Activated naive CD8-positive, alpha-beta T cell treated with anti-CD3 and anti-CD28 coated beads, Interleukin-2, amount 50 U/mL, for 24 hours (primary cell): Measurements from ENCODE around the gene MPDU1.

ENCODE experiments used
- ATAC-seq: fragments of 150-1000 bp; cut with Tn5 transposase; one replicate; pipeline ENCODE4 v1.10.0; 2021
- DNase-seq: peaks from one replicate; pipeline ENCODE4 v3.0.0; 2021
- H3K27ac Mint-ChIP-seq: one replicate; pipeline ENCODE4 v1.8.0; 2021; ENCODE audit warnings: mild to moderate bottlenecking, mixed read lengths
- H3K27me3 Mint-ChIP-seq: one replicate; pipeline ENCODE4 v1.8.0; 2021; ENCODE audit warnings: mixed read lengths
- H3K36me3 Mint-ChIP-seq: one replicate; pipeline ENCODE4 v1.8.0; 2021; ENCODE audit warnings: low read depth, mixed read lengths
- H3K4me1 Mint-ChIP-seq: one replicate; pipeline ENCODE4 v1.8.0; 2021; ENCODE audit warnings: mixed read lengths
- H3K4me3 Mint-ChIP-seq: one replicate; pipeline ENCODE4 v1.8.0; 2021; ENCODE audit warnings: mild to moderate bottlenecking, moderate library complexity, mixed read lengths
- H3K9me3 Mint-ChIP-seq: one replicate; pipeline ENCODE4 v1.8.0; 2021; ENCODE audit warnings: mixed read lengths

The MPDU1 gene

DNA sequence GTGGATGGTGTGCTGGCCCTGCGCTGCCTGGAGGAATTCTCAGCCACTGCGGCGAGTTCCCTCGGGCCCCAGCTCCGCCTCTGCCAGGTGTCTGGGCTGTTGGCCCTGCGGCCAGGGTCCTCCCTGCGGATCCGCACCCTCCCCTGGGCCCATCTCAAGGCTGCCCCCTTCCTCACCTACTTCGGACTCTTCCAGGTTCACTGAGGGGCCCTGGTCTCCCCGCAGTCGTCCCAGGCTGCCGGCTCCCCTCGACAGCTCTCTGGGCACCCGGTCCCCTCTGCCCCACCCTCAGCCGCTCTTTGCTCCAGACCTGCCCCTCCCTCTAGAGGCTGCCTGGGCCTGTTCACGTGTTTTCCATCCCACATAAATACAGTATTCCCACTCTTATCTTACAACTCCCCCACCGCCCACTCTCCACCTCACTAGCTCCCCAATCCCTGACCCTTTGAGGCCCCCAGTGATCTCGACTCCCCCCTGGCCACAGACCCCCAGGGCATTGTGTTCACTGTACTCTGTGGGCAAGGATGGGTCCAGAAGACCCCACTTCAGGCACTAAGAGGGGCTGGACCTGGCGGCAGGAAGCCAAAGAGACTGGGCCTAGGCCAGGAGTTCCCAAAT is 26.4 kb upstream of the MPDU1 start:
- Mint-ChIP-seq H3K4me3 (no peak overlapping the region), H3K9me3 (no peaks in the 10 kb centered on the region), H3K27ac (peak overlapping the region; percentile 74), H3K27me3 (no peaks in the 10 kb centered on the region), H3K4me1 (peaks cover 70% of the 10 kb centered on the region), H3K36me3 (no peaks in the 10 kb centered on the region)
- no peak for DNase-seq
- no peak for ATAC-seq

DNA sequence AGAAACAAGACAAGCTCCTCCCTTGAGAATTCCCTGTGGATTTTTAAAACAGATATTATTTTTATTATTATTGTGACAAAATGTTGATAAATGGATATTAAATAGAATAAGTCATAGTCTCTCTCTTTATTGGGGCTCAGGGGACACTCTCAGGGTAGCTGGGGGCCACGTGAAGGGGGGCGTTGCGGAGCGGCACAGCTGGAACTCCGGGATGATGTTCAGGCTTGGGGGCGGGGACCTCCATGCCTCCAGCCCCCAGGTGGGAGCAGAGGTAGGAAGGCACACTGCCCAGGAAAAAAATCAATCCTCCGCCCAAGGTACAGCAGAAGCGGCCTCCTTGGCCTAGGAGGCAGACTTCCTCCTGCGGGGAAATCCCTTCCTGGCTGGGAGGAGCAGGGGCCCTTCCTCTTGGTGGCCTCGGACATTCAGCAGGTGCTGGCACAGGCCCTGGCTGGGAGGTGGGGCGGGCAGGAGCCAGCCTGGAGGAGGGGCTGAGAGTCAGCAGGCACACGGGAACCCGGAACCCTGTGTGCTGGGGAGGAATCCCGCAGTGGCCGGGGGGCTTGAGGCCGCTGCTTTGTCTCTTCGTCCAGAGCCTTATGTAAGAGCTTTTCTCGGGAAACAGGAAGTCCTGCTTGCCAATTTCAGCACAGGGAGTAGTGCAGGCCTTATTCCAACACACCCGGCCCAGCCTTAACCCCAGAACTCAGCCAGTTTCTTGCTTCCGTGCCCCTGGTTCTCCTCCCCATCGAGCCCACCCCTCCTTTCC is 25.7 kb upstream of the MPDU1 start:
- no peaks in the 10 kb centered on the region for H3K27me3 Mint-ChIP-seq
- H3K27ac Mint-ChIP-seq, result peak overlapping the region; percentile 78
- no peaks in the 10 kb centered on the region for H3K9me3 Mint-ChIP-seq
- H3K36me3 Mint-ChIP-seq, result peaks cover 7% of the 10 kb centered on the region
- peaks cover 69% of the 10 kb centered on the region for H3K4me1 Mint-ChIP-seq
- H3K4me3 Mint-ChIP-seq, result peak overlapping the region; percentile 95
- DNase-seq (peak; percentile 60), ATAC-seq (peak; percentile 20)

DNA sequence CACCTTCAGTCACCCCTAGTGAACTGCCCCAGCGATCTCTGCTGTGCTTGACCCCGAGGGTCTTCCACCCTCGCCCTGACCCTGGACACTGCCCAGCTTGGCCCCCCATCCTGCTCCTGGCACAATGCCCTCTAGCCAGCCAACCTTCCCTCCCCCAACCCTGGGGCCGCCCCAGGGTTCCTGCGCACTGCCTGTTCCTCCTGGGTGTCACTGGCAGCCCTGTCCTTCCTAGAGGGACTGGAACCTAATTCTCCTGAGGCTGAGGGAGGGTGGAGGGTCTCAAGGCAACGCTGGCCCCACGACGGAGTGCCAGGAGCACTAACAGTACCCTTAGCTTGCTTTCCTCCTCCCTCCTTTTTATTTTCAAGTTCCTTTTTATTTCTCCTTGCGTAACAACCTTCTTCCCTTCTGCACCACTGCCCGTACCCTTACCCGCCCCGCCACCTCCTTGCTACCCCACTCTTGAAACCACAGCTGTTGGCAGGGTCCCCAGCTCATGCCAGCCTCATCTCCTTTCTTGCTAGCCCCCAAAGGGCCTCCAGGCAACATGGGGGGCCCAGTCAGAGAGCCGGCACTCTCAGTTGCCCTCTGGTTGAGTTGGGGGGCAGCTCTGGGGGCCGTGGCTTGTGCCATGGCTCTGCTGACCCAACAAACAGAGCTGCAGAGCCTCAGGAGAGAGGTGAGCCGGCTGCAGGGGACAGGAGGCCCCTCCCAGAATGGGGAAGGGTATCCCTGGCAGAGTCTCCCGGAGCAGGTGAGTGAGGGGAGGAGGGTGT is 24.9 kb upstream of the MPDU1 start, which contains the start of gene TNFSF13:
TNFSF13 (plus strand) TSS at position 207 of the 776 bp plus-strand sequence; CDS start at position 497, 290 bp downstream.
- H3K36me3 Mint-ChIP-seq, result peaks cover 8% of the 10 kb centered on the region
- ATAC-seq, result no peak
- no peak for DNase-seq
- H3K27ac Mint-ChIP-seq, result peak within 1 kb of the TSS; percentile 78
- no peaks in the 10 kb centered on the region for H3K9me3 Mint-ChIP-seq
- H3K4me1 Mint-ChIP-seq, result peaks cover 64% of the 10 kb centered on the region
- H3K4me3 Mint-ChIP-seq, result peak within 1 kb of the TSS; percentile 95
- no peaks in the 10 kb centered on the region for H3K27me3 Mint-ChIP-seq

DNA sequence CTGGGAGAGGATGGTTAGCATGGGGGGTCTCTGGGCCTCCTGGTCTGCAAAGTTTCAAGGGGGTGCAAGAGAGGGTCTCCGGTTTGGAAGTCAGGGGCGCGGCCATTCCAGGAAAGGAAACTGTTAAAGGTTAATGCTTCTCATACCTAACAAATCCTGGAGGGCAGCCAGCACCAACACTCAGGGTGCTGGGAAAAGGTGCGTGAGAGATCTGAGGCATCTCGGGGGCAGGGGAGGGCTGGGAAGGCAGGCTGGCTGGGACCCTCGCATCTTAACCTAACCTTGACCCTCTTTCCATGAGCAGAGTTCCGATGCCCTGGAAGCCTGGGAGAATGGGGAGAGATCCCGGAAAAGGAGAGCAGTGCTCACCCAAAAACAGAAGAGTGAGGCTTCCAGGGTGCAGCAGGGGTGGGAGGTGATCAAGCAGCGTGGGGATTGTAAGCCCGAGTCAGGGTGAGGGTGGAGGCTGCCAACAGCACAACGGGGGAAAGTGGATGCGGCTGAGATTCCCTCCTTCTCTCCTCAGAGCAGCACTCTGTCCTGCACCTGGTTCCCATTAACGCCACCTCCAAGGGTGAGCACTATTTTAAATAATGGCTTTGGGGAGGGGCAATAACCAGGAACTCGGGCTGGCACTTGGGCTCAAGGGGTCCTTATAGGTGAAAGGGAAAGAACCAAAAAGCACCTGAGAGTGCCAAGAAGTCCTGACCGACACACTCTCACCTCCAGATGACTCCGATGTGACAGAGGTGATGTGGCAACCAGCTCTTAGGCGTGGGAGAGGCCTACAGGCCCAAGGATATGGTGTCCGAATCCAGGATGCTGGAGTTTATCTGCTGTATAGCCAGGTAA is 24.1 kb upstream of the MPDU1 start:
- DNase-seq, result no peak
- no peak for ATAC-seq
- Mint-ChIP-seq H3K4me3 (peak overlapping the region; percentile 95), H3K4me1 (peaks cover 69% of the 10 kb centered on the region), H3K27ac (no peak overlapping the region), H3K9me3 (no peaks in the 10 kb centered on the region), H3K36me3 (peaks cover 13% of the 10 kb centered on the region), H3K27me3 (no peaks in the 10 kb centered on the region)

DNA sequence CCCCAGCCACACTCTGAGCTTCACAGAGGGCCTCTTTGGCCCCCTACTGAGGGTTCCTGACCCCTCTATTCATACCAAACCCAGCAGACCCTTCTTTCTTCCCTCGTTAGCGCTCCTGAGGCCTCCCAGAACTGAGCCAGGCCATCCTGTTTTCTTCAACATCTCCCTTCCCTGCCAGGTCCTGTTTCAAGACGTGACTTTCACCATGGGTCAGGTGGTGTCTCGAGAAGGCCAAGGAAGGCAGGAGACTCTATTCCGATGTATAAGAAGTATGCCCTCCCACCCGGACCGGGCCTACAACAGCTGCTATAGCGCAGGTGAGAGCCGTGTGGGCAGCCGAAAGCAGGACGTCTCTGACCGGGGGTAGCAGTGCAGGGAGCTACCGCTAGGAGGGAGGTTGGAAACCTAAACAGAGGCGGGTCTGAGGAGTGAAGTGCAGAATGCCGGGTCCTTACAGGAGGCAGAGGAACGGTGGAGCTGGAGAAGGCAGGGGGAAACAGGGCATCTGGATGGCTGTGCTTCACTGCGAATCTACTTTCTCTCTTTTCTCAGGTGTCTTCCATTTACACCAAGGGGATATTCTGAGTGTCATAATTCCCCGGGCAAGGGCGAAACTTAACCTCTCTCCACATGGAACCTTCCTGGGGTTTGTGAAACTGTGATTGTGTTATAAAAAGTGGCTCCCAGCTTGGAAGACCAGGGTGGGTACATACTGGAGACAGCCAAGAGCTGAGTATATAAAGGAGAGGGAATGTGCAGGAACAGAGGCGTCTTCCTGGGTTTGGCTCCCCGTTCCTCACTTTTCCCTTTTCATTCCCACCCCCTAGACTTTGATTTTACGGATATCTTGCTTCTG is 23.3 kb upstream of the MPDU1 start:
- H3K9me3 Mint-ChIP-seq, result no peaks in the 10 kb centered on the region
- H3K4me1 Mint-ChIP-seq, result peaks cover 60% of the 10 kb centered on the region
- H3K27ac Mint-ChIP-seq, result peak overlapping the region; percentile 96
- DNase-seq (peak; percentile 76), ATAC-seq (peak; percentile 50)
- H3K4me3 Mint-ChIP-seq, result peak overlapping the region; percentile 95
- no peaks in the 10 kb centered on the region for H3K27me3 Mint-ChIP-seq
- H3K36me3 Mint-ChIP-seq, result peaks cover 19% of the 10 kb centered on the region

DNA sequence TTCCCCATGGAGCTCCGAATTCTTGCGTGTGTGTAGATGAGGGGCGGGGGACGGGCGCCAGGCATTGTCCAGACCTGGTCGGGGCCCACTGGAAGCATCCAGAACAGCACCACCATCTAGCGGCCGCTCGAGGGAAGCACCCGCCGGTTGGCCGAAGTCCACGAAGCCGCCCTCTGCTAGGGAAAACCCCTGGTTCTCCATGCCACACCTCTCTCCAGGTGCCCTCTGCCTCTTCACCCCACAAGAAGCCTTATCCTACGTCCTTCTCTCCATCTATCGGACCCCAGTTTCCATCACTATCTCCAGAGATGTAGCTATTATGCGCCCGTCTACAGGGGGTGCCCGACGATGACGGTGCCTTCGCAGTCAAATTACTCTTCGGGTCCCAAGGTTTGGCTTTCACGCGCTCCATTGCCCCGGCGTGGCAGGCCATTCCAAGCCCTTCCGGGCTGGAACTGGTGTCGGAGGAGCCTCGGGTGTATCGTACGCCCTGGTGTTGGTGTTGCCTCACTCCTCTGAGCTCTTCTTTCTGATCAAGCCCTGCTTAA is 22.6 kb upstream of the MPDU1 start:
- peaks cover 57% of the 10 kb centered on the region for H3K4me1 Mint-ChIP-seq
- no peaks in the 10 kb centered on the region for H3K27me3 Mint-ChIP-seq
- ATAC-seq, result peak; percentile 78
- H3K27ac Mint-ChIP-seq, result peak overlapping the region; percentile 96
- DNase-seq, result peak; percentile 90
- H3K9me3 Mint-ChIP-seq, result no peaks in the 10 kb centered on the region
- peaks cover 25% of the 10 kb centered on the region for H3K36me3 Mint-ChIP-seq
- peak overlapping the region; percentile 95 for H3K4me3 Mint-ChIP-seq

DNA sequence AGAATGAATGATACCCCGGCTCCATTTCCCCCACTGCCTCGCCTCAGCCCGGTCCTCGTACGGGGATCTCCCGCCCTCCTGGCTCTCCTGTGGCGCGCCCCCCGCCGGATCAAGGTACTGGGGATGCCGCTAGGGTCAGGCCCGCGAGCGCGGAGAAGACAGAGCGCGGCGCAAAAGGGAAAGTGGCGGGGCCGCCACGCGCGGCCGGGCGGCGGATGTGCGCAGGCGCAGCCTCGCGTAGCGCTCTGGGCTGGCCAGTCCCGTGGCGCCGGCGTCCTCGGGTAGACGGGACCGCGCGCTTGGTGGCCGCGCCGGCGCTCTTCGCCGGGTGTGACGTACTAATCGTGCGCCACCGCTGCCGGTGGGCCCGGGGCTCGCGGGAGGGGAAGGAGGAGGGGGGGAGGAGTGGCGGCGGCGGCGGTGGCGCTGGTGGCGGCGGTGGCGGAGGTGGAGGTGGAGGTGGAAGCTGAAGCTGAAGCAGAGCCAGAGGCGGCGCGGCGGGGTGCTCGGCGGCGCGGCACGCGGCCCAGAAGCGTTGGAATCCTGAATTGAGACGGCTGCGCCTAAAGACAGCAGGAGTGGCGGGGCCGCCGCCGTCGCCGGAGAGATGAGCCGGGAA is 22.0 kb upstream of the MPDU1 start, which contains the start of gene SENP3:
SENP3 (plus strand) TSS at position 331 of the 619 bp plus-strand sequence. CDS start 1,158 bp downstream, outside the sequence.
- Mint-ChIP-seq H3K27ac (peak within 1 kb of the TSS; percentile 96), H3K36me3 (peaks cover 27% of the 10 kb centered on the region), H3K4me1 (peaks cover 53% of the 10 kb centered on the region), H3K4me3 (peak within 1 kb of the TSS; percentile 95), H3K27me3 (no peaks in the 10 kb centered on the region), H3K9me3 (no peaks in the 10 kb centered on the region)
- DNase-seq (peak; percentile 95), ATAC-seq (peak; percentile 74)

DNA sequence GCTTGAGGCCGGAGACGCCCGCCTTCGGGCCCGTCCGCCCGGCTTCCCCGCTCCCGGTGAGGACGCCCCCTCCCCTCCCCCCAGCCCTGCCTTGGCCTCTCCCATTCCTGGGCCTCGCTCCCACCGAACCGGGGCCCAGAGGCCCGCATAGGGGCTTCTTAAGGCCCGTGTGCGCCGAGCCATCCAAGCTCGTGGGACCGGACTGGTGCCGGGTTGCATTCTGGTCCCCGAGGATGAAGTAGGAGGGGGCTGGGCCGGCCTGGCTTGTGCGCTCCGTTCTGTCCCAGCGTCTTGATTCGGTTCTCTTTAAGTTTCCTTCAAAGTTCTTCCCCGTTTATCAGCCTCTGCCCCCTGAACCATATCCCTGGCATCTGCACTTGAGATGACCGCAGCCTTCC is 21.4 kb upstream of the MPDU1 start:
- H3K27me3 Mint-ChIP-seq, result no peaks in the 10 kb centered on the region
- peaks cover 55% of the 10 kb centered on the region for H3K4me1 Mint-ChIP-seq
- peaks cover 31% of the 10 kb centered on the region for H3K36me3 Mint-ChIP-seq
- peak overlapping the region; percentile 96 for H3K27ac Mint-ChIP-seq
- DNase-seq (no peak), ATAC-seq (no peak)
- no peaks in the 10 kb centered on the region for H3K9me3 Mint-ChIP-seq
- H3K4me3 Mint-ChIP-seq, result peak overlapping the region; percentile 95

DNA sequence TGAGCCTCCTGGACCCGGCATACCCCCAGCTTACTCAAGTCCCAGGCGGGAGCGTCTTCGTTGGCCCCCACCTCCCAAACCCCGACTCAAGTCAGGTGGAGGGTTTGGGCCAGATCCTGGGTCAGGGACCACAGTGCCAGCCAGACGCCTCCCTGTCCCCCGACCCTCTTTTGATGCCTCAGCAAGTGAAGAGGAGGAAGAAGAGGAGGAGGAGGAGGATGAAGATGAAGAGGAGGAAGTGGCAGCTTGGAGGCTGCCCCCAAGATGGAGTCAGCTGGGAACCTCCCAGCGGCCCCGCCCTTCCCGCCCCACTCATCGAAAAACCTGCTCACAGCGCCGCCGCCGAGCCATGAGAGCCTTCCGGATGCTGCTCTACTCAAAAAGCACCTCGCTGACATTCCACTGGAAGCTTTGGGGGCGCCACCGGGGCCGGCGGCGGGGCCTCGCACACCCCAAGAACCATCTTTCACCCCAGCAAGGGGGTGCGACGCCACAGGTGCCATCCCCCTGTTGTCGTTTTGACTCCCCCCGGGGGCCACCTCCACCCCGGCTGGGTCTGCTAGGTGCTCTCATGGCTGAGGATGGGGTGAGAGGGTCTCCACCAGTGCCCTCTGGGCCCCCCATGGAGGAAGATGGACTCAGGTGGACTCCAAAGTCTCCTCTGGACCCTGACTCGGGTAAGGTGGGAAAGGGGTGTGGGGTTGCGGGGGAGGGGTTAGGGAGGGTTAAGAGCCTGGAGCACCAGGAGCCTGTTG is 20.4 kb upstream of the MPDU1 start:
- Mint-ChIP-seq H3K4me3 (peak overlapping the region; percentile 95), H3K27me3 (no peaks in the 10 kb centered on the region), H3K4me1 (peaks cover 52% of the 10 kb centered on the region), H3K27ac (peak overlapping the region; percentile 96), H3K9me3 (no peaks in the 10 kb centered on the region), H3K36me3 (peaks cover 36% of the 10 kb centered on the region)
- ATAC-seq, result no peak
- DNase-seq, result no peak

DNA sequence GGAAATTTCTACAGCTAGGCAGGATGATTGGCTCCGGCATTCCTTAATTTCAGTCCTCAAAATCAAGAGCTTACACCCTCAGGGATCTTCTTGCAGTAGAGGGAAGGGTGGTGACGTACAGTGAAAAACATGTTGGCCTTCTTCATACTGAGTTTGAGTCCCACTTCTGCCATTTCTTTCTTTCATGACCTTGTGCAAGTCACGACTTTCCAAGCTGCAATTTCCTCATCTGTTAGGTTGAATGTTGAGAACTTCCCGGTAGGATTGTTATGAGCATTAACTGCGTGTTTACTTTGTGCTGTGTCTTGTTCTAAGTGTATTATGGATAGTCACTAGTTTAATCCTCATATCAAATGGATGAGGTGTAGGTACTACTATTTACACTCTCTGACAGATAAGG is 14.1 kb upstream of the MPDU1 start:
- Mint-ChIP-seq H3K27me3 (peaks cover 6% of the 10 kb centered on the region), H3K27ac (peak overlapping the region; percentile 1), H3K36me3 (peaks cover 64% of the 10 kb centered on the region), H3K9me3 (no peaks in the 10 kb centered on the region), H3K4me1 (peaks cover 27% of the 10 kb centered on the region), H3K4me3 (no peak overlapping the region)
- ATAC-seq (no peak), DNase-seq (no peak)

DNA sequence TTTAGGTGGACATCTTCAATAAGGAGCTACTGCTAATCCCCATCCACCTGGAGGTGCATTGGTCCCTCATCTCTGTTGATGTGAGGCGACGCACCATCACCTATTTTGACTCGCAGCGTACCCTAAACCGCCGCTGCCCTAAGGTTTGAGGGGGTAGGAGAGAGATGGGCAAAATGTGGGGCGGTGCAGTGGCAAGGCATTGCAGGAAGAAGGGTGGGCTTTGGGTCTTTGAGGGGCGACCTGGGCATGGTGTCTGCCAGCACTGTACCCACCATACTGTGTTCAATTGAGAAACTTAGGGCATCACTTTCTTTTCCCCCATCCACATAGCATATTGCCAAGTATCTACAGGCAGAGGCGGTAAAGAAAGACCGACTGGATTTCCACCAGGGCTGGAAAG is 13.3 kb upstream of the MPDU1 start:
- peaks cover 34% of the 10 kb centered on the region for H3K4me1 Mint-ChIP-seq
- H3K27me3 Mint-ChIP-seq, result peaks cover 6% of the 10 kb centered on the region
- no peaks in the 10 kb centered on the region for H3K9me3 Mint-ChIP-seq
- H3K36me3 Mint-ChIP-seq, result peaks cover 67% of the 10 kb centered on the region
- ATAC-seq (no peak), DNase-seq (no peak)
- H3K27ac Mint-ChIP-seq, result peak overlapping the region; percentile 10
- H3K4me3 Mint-ChIP-seq, result no peak overlapping the region

DNA sequence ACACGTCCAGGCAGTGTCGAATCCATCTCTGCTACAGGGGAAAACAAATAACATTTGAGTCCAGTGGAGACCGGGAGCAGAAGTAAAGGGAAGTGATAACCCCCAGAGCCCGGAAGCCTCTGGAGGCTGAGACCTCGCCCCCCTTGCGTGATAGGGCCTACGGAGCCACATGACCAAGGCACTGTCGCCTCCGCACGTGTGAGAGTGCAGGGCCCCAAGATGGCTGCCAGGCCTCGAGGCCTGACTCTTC is 11.4 kb upstream of the MPDU1 start:
- H3K4me1 Mint-ChIP-seq, result peaks cover 51% of the 10 kb centered on the region
- no peaks in the 10 kb centered on the region for H3K9me3 Mint-ChIP-seq
- DNase-seq (no peak), ATAC-seq (no peak)
- peaks cover 74% of the 10 kb centered on the region for H3K36me3 Mint-ChIP-seq
- H3K27me3 Mint-ChIP-seq, result peaks cover 6% of the 10 kb centered on the region
- peak overlapping the region; percentile 91 for H3K4me3 Mint-ChIP-seq
- H3K27ac Mint-ChIP-seq, result peak overlapping the region; percentile 100
